Mammary epithelial cell (primary cell): ENCODE measurements around the gene CALCOCO1.

Experiments used
- CTCF ChIP-seq, 2 donors: IDR thresholded peaks in 1 of 2; conservative IDR thresholded peaks in 1 of 2; 2 replicates each; pipeline ENCODE4 v1.5.1; 2011 to 2012; ENCODE audit warnings: inconsistent platforms in 2 of 2, low read length in 2 of 2, mild to moderate bottlenecking in 2 of 2, control low read depth in 1 of 2, low read depth in 1 of 2; ENCODE audit not compliant: insufficient read depth in 1 of 2; ENCODE audit errors: extremely low read depth in 1 of 2
- EZH2 ChIP-seq: IDR thresholded peaks from 2 replicates; pipeline ENCODE4 v1.6.1; 2012; ENCODE audit warnings: low read length, inconsistent platforms, borderline replicate concordance

DNA sequence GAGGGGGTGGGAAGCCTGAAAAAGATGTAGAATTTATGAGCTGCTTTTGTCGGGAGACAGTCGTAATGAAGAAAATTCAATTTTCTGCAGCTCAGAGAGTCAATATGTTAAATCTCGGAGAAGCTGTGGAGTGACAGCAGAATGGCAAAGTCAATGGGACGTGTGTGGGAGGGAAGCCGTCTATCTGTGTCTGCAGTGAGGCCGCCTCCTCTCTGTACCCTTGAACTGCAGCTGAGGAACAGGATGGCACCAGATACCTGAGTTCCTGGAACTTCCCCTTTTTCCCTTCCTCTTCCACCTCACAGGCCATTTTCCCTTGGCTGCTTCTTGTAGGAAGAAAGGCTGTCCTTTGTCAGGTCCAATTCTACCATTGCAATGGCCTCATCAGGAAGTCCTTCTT, 9.3 kb upstream of the CALCOCO1 start:
- no peak for TF ChIP-seq CTCF (conservative IDR thresholded peaks at IDR 0.05 in 1 of 2, IDR thresholded peaks at IDR 0.05 in 1 of 2; ENCODE audit: extremely low read depth in 1 of 2, insufficient read depth in 1 of 2, low read depth in 1 of 2, low read length in 2 of 2)
- TF ChIP-seq EZH2, result no peak
